22Rv1 (cell line): ENCODE results near the gene NDUFS8.

Experiments
- H3K27ac ChIP-seq: fragments of 450-650 bp; 2 replicates; pipeline ENCODE4 v1.5.1; 2017
- ZFX ChIP-seq: fragments of 450-650 bp; IDR thresholded peaks from 2 replicates; pipeline ENCODE4 v1.6.1; 2017; ENCODE audit warnings: antibody characterized with exemption, borderline replicate concordance
- TF ChIP-seq, protein P1 (sequence below): fragments of 450-650 bp; IDR thresholded peaks from 2 replicates; pipeline ENCODE4 v1.5.1; 2017; ENCODE audit warnings: mild to moderate bottlenecking

Gene NDUFS8

DNA sequence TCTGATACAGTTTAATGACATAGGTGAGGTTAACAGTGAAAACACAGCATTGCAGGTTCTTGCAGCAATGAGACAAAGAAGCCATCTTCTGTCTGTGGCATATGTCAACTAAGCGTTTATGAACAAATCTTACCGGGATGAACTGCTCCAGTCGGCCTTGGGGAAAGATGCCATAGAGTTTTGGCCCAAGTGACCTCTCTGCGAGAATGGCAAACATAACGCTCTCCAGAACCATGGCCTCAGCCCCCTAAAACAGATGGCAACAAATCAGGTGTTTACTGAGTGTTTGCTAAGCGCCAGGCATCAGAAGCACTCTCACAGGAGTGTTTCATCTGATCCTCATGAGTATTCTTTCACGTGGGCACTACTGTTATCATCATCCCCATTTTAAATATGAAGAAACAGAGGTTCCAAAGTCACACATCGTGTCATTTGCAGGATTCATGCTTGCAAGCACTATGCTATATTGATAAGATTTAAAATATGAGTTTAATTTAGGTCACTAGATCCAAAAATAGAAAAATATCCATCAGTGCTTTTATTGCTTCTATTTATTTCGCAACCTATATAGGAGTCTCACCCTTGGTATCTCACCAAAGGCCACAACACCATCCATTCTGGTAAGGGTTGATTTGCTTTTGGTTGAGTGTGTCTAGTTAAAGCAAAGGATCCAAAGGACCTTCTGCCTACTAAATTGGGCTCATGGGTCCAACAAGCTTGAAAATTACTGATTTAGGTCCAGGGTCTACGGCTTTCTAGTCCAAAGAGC is 44.3 kb downstream of the NDUFS8 start:
- no peak for TF ChIP-seq ZFX
- TF ChIP-seq, protein P1, sequence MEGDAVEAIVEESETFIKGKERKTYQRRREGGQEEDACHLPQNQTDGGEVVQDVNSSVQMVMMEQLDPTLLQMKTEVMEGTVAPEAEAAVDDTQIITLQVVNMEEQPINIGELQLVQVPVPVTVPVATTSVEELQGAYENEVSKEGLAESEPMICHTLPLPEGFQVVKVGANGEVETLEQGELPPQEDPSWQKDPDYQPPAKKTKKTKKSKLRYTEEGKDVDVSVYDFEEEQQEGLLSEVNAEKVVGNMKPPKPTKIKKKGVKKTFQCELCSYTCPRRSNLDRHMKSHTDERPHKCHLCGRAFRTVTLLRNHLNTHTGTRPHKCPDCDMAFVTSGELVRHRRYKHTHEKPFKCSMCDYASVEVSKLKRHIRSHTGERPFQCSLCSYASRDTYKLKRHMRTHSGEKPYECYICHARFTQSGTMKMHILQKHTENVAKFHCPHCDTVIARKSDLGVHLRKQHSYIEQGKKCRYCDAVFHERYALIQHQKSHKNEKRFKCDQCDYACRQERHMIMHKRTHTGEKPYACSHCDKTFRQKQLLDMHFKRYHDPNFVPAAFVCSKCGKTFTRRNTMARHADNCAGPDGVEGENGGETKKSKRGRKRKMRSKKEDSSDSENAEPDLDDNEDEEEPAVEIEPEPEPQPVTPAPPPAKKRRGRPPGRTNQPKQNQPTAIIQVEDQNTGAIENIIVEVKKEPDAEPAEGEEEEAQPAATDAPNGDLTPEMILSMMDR: no peak
- H3K27ac ChIP-seq: no peak overlapping the region

DNA sequence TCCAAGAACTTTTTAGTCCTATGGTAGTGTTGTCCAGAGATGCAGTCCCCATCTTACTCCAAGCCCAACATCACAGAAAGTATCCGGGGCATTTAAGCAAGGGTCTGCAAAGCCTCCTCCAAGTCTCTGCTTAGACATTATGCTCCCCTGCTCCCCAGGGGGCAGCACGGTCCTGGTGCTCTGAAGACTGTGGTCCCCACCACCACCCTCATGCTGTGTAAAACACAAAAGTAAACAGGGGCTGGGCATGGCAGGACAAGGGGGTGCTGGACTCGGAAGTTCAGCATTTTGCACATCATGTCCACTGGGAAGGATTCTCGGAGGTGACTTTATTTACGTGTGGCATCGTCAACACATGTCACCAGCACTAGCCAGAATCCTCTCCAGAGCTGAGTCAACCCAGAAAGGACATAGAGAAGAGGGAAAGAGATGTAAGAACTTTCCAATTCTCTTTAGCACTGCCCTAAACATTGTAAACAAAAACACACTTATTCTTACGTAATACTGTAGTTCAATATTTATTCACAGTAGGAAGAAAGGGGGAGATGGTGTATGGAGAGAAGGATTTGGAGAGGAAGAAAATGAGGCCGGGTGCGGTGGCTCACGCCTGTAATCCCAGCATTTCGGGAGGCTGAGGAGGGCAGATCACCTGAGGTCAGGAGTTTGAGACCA is 46.0 kb downstream of the NDUFS8 start:
- no peak overlapping the region for H3K27ac ChIP-seq
- no peak for TF ChIP-seq ZFX
- TF ChIP-seq, protein P1: no peak

DNA sequence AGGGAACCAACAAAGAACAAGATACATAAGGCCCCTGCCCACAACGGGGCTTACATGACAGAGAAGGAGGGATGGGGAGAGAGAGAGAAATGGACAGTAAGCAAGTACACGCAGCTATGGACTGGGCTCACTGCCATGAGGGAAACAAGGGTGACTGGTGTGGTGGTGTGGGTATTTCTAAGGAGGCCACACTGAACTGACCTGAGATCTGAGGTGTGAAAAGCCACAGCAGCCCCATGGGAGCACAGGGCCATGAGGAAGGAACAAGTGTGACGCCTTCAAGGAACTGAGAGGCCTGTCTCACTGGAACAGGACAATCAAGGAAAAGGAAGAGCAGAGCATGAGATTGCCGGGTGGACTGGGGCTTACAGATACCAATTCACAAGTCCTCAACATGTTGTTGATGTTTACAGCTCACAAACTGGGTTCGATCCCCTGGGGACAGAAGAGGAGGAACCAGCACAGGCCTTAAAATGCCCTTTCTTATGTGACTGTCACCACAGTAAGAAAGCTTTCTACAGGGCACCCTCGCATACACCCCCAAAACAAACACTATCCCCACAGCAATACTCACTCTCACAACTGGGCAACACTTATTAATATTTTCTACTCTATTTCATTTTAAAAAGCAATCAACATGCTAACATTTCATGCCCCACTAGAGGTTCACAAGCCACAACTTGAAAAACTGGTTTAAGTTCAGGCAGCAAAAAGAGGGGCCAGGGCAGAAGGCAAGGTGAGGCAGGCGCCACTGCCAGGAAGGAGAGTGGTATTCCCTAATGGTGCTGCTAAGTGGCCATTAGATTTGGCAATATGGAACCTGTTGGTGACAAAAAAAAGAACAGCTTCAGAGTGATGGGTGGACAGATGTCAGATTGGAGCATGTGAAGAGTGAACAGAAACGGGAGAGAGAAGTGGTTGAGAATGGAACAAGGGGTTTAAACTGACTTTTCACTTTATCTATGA is 47.4 kb downstream of the NDUFS8 start:
- no peak for TF ChIP-seq ZFX
- TF ChIP-seq, protein P1: no peak
- no peak overlapping the region for H3K27ac ChIP-seq

DNA sequence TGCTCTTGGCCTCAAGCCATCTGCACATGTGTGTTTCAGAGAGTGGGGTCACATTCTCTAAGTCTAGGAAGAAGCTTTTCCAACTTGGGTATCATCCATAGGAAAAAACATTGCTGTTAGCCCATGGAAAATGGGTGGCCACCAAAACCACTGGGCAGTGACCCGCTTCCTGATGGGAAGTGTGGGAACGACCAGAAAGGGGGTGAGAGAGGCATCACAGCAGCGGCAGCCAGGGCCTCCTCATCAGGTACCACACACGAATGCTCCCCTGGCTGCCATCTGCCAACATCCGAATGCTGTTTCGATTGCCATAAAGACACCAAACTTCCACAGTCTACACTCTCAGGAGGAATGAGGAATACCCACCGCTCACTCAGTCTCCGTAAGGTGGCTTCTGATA is 50.4 kb downstream of the NDUFS8 start:
- TF ChIP-seq ZFX: no peak
- TF ChIP-seq, protein P1: no peak
- no peak overlapping the region for H3K27ac ChIP-seq

DNA sequence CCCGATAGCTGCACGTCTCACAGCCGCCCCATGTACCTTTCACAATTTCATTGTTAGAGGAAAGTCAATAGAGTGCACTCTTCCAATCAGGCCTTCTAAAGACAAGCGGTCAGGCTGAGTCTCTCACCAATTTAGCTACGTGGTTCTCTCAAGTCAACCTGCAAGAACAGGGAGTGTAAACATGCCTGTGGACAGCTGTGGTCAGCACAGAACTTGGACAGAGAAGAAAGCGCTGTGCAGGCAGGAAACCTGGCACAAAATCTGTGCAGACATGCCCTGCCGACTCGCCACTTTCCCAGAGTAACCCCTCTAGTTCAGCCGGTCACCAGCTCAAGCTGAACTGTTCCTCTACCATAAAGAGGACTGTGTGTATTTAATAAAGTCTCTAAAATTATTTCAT is 51.2 kb downstream of the NDUFS8 start:
- no peak for TF ChIP-seq ZFX
- TF ChIP-seq, protein P1: no peak
- no peak overlapping the region; the same call in 1 of the 2 replicates for H3K27ac ChIP-seq

DNA sequence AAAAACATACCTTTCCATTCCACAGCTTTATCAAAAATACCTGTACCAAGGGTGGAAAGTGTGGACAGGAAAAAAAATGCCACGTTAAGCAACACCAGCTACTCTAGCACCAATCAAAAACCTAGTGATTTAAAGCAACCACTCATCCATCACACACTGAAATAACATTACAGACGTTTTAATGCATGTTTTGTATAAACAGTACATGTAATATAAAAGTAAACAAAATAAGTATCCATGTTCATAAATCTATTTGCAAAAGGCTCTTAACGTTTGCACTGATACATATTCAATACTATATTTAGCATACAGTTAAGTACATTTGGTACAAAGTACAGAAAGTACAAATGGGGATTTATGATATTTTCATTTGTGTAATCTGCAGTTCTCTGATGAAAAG is 52.0 kb downstream of the NDUFS8 start:
- H3K27ac ChIP-seq: peak overlapping the region; percentile 56
- TF ChIP-seq, protein P1: no peak
- no peak for TF ChIP-seq ZFX
